ENCODE results near the gene TMEM132D. TPM values are rescaled to one million over a fixed set of nuclear protein-coding genes. Genes with fewer than 3 reads are reported as not detected.
"Not testable (repeated sequence)": the region's sequence is repeated elsewhere in the genome, so short reads cannot be mapped to it uniquely, and the experiment has no call there.

TMEM132D gene
- total RNA-seq, 1 experiment from 2014 or later, result 0.05 TPM

GRCh38 chr12:129245769-129246168 lies 658.1 kb downstream of the TMEM132D start:
- DNase-seq (ENCODE audit: low read depth), result no peak

DNA sequence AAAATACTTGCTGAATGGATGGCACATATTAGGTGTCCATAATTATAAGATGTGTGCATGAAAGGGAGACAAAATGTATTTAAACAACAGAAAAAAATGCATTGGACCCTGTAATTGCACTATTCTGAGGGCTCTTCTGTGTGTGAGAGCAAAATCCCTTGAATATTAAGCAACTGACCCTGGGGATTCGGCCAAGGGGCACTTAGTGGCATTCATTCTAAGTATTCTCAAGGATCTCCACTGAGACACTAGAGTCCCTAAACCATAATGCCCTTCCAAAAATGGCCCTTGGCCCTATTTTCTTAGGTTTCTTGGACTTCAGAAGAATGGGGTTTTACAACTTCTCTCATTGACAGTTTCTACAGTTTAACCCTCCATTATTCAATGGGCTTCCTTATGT lies 662.0 kb downstream of the TMEM132D start:
- no peak for DNase-seq (ENCODE audit: low read depth)

DNA sequence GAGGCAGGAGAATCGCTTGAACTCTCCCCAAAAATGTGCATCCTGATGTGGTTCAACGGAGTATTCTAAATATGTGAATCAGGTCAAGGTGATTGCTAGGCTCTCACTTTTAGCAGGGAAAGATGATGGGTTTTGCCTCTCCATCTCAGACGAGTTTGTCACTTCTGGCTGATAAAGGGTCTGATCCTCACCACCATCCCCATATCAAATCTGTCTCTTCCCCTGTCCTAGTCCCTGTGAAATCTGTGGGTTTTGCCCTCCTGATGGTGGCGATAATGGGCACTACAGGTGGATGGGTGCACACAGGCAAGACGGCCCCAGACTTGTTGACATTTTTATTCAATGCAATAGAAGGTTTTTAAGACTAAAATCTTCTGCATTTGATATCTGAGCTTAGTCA lies 665.9 kb downstream of the TMEM132D start:
- DNase-seq (ENCODE audit: low read depth), result no peak

- no peak for DNase-seq (ENCODE audit: low read depth)
These were observed 669.6 kb downstream of the TMEM132D start for GRCh38 chr12:129234209-129234608.

- DNase-seq (ENCODE audit: low read depth), result no peak
These were observed 672.3 kb downstream of the TMEM132D start for GRCh38 chr12:129231491-129231890.

DNA sequence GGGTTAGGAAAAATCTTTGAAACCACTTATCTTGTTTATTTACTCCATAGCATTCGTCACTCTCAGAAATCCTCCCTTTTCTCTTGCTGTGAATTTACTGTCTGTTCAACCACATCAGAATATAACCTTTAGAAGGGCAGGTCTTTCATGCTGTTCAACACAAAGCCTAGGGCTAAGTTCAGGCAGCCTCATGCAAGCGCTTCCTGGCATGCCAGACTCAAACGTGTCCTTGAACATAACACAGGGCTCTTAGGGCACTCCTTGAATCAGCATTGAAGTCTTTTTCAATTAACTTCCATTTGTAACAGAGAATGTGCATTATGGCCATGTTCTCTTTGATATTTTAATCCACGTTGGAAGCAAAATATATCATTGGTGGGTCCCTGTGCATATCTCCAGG lies 672.8 kb downstream of the TMEM132D start:
- DNase-seq (ENCODE audit: low read depth), result no peak

DNA sequence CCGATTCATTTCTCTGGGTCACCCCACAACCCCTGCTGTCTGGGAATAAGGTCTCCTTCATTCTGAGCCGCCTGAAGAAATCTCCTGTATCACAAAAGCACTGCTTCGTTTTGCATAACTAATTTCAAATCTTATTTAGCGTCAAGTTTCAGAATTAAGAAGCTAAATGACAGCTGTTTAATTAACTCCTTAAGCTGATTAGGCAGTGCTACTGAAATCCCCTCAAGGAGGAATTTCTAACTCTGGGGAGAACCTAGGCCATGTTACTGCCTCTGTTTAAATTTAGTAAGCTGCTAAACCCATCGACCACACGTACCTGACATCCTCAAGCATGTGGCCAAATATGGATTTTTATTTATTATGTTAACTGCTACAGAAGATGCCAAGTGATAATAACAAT lies 677.0 kb downstream of the TMEM132D start:
- DNase-seq (ENCODE audit: low read depth), result no peak

DNA sequence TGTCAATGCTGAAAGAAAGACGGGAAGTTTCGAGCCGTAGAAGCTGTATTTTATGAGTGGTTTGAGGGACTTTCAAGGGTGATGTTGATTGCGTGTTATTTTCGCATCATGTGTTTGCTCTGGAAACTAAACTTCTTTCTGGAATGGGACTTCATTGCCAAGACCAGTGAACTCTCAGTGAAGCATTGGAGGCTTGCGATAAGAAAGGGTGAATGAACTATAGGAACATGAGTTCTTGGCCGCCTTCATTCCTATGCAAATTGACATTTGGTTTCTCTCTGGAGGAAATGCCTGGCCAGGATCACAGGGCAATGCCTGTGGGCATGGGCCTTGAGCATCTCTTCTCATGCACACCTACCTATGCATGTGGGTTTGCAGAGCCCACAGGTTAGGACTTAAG lies 677.8 kb downstream of the TMEM132D start:
- no peak for DNase-seq (ENCODE audit: low read depth)

GRCh38 chr12:129215556-129215955 lies 688.3 kb downstream of the TMEM132D start:
- DNase-seq (ENCODE audit: low read depth), result no peak

- no peak for DNase-seq (ENCODE audit: low read depth)
These were observed 690.3 kb downstream of the TMEM132D start for GRCh38 chr12:129213551-129213950.

GRCh38 chr12:129211862-129212630 lies 691.8 kb downstream of the TMEM132D start:
- DNase-seq (ENCODE audit: low read depth), result no peak

DNA sequence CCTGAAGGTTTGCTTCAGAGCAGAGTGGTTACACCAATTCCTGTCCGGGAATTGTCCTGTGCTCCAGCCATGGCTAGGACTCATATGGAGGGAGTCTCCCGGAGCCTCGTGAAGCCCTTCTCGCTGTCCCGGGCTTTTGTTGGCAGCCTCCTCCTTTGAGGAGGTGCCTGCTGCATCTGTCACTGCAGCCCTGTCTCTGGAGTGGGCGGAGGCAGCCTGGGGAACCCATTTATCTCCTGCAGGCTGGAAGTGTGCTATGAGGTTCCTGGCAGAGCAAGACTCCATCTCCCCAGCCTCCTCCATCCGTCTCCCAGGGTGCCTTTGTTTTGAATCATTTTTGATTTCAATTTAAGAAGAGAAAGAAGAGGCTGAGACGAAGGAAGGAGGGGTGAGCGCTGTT lies 695.3 kb downstream of the TMEM132D start:
- no peak for DNase-seq (ENCODE audit: low read depth)

- no peak for DNase-seq (ENCODE audit: low read depth)
These were observed 696.7 kb downstream of the TMEM132D start for GRCh38 chr12:129207084-129207483.

DNA sequence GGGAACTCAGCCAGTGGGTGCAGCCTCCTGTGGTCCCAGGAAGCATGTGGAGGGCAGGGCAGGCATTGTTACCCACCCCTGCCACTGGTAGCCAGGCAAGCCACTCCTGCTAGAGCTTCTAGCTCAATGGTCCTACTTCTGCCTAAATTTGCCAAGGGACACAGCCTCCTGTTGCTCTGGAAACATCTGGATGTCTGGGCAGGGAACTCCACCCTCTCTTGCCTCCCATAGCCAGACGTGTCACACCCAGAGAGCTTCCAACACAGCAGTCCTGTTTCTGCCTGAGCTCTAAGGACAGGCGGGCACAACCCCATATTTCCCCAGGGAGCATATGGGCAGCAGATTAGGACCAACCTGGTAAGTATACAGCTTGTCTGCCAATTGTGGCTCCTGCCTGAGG lies 700.4 kb downstream of the TMEM132D start:
- no peak for DNase-seq (ENCODE audit: low read depth)

DNA sequence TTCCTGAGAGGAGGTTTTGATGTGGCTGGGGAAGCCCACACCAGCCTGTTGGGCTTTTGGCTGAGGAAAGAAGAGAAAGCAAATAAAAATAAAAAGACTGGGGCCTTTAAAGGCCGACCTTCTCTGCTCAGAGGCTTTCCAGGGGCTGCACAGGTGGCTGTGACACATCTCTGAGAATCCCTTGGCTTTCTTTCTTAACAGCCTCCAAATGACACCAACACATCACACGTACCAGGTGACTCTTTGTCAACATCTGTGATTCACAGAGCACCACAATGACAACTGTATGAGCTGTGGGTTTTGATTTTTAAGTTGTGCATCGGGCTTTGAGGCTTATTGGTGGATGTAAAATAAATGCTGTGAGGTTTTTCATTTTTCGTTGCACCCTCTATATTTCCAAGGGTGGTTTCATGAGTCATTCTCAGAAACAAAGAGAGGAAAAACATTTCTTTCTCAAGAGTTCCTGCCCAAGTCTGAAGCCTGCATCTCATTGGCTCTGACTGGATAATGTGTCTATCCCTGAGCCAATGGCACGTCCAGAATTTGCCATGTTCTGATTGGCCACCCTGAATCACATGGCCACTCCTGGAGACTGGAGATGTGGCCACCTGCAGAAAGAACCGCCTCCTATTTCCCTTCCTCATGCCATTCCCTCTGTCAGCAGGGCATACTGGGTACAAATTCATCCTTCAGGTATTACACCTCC lies 701.6 kb downstream of the TMEM132D start:
- DNase-seq (ENCODE audit: low read depth), result no peak

GRCh38 chr12:129201029-129201428 lies 702.8 kb downstream of the TMEM132D start:
- DNase-seq (ENCODE audit: low read depth), result no peak

- DNase-seq (ENCODE audit: low read depth), result no peak
These were observed 703.2 kb downstream of the TMEM132D start for GRCh38 chr12:129200576-129200975.

- DNase-seq (ENCODE audit: low read depth), result no peak
These were observed 706.9 kb downstream of the TMEM132D start for GRCh38 chr12:129196927-129197326.

- DNase-seq (ENCODE audit: low read depth), result no peak
These were observed 708.7 kb downstream of the TMEM132D start for GRCh38 chr12:129195081-129195480.

- DNase-seq (ENCODE audit: low read depth), result no peak
These were observed 710.5 kb downstream of the TMEM132D start for GRCh38 chr12:129193263-129193871.

GRCh38 chr12:129190827-129191226 lies 713.0 kb downstream of the TMEM132D start:
- DNase-seq (ENCODE audit: low read depth), result no peak

DNA sequence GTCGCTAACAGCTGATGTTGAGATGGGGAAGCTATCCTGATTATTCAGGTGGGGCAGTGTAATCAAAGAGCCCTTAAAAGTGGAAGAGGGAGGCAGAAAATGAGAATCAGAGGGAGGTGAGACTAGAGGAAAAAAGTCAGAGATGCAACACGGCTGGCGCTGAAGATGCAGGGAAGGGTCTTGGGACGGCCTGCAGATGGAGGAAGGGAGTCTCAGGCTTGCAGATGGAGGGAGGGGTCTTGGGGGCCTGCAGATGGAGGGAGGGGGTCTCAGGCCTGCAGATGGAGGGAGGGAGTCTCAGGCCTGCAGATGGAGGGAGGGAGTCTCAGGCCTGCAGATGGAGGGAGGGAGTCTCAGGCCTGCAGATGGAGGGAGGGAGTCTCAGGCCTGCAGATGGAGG lies 713.9 kb downstream of the TMEM132D start:
- not testable (repeated sequence) for DNase-seq (ENCODE audit: low read depth)

GRCh38 chr12:129186952-129187351 lies 716.9 kb downstream of the TMEM132D start:
- no peak for DNase-seq (ENCODE audit: low read depth)

Measured in M059J (cell line).